Peyer's patch (tissue), 4 donors: ENCODE data around the gene SLC9A7. TPM values are rescaled to one million over a fixed set of nuclear protein-coding genes. Genes with fewer than 3 reads are reported as not detected.

Source experiments
- DNase-seq, 3 donors: peaks; one replicate each; pipeline ENCODE4 v3.0.0-alpha.2; 2017 to 2019
- H3K27ac ChIP-seq, 4 donors: fragments of 200-600 bp; sonication (generic); one replicate each; pipeline ENCODE4 v1.5.1; 2016 to 2019
- H3K27me3 ChIP-seq, 2 donors: fragments of 200-600 bp; sonication (generic); one replicate each; pipeline ENCODE4 v1.5.1; 2019
- H3K36me3 ChIP-seq, 3 donors: fragments of 200-600 bp; sonication (generic); one replicate each; pipeline ENCODE4 v1.5.1; 2016 to 2019
- H3K4me1 ChIP-seq, 4 donors: fragments of 200-600 bp; sonication (generic); one replicate each; pipeline ENCODE4 v1.5.1; 2016 to 2019
- H3K4me3 ChIP-seq, 4 donors: fragments of 200-600 bp; sonication (generic); 1 replicate in 3 of 4; 2 replicates in 1 of 4; pipeline ENCODE4 v1.5.1; 2016 to 2019; ENCODE audit warnings: mild to moderate bottlenecking in 1 of 4
- H3K9me3 ChIP-seq, 4 donors: fragments of 200-600 bp; sonication (generic); one replicate each; pipeline ENCODE4 v1.5.1; 2016 to 2019; ENCODE audit warnings: mild to moderate bottlenecking in 1 of 4
- CTCF ChIP-seq, 6 experiments: fragments of 450-650 bp in 4 of 6; fragments of 200-600 bp in 2 of 6; sonication (generic) in 1 of 6; IDR thresholded peaks; one replicate each; pipeline ENCODE4 v1.5.1; 2017 to 2019; ENCODE audit warnings: antibody characterized with exemption in 6 of 6, mild to moderate bottlenecking in 3 of 6, moderate library complexity in 1 of 6
- POLR2A ChIP-seq, 2 donors: fragments of 450-650 bp; IDR thresholded peaks; one replicate each; pipeline ENCODE4 v1.5.1; 2017; ENCODE audit warnings: antibody characterized with exemption in 2 of 2, mild to moderate bottlenecking in 2 of 2, moderate library complexity in 2 of 2
- total RNA-seq, 4 donors: library from RNA; depleted of rRNA; stranded (reverse); fragments of >200 nt; gene quantifications; one replicate each; pipeline ENCODE4 v1.1.0, GENCODE V29; 2016

Gene SLC9A7
- total RNA-seq, 4 donors from 2014 or later, result 0.35 to 9.1 (median 2.2) TPM

GRCh38 chrX:46584736-46585135, 174.2 kb downstream of the SLC9A7 start:
- H3K27me3 ChIP-seq, result no peaks in the 10 kb centered on the region
- H3K9me3 ChIP-seq, result no peaks in the 10 kb centered on the region
- no peaks in the 10 kb centered on the region for H3K36me3 ChIP-seq
- DNase-seq, result no peak
- no peaks in the 10 kb centered on the region for H3K4me1 ChIP-seq
- H3K4me3 ChIP-seq, result no peak overlapping the region
- H3K27ac ChIP-seq, result no peak overlapping the region
- no peak for TF ChIP-seq POLR2A (IDR thresholded peaks at IDR 0.05)
- no peak for TF ChIP-seq CTCF (IDR thresholded peaks at IDR 0.05)

GRCh38 chrX:46582966-46583365, 176.0 kb downstream of the SLC9A7 start:
- TF ChIP-seq POLR2A (IDR thresholded peaks at IDR 0.05) (no peak), CTCF (IDR thresholded peaks at IDR 0.05) (no peak)
- H3K27me3 ChIP-seq, result no peaks in the 10 kb centered on the region
- peak overlapping the region in 1 of 4 donors; percentile 35 for H3K27ac ChIP-seq
- no peak for DNase-seq
- H3K9me3 ChIP-seq, result no peaks in the 10 kb centered on the region
- no peak overlapping the region for H3K4me3 ChIP-seq
- H3K4me1 ChIP-seq, result no peaks in the 10 kb centered on the region
- no peaks in the 10 kb centered on the region for H3K36me3 ChIP-seq

GRCh38 chrX:46582325-46582724, 176.6 kb downstream of the SLC9A7 start:
- TF ChIP-seq CTCF (IDR thresholded peaks at IDR 0.05), result no peak
- no peak for TF ChIP-seq POLR2A (IDR thresholded peaks at IDR 0.05)
- no peak for DNase-seq
- peak overlapping the region in 1 of 4 donors; percentile 35 for H3K27ac ChIP-seq

GRCh38 chrX:46580613-46581012, 178.3 kb downstream of the SLC9A7 start:
- H3K27ac ChIP-seq, result no peak overlapping the region
- H3K4me3 ChIP-seq, result no peak overlapping the region
- no peaks in the 10 kb centered on the region for H3K27me3 ChIP-seq
- no peak for DNase-seq
- H3K9me3 ChIP-seq, result no peaks in the 10 kb centered on the region
- no peak for TF ChIP-seq POLR2A (IDR thresholded peaks at IDR 0.05)
- TF ChIP-seq CTCF (IDR thresholded peaks at IDR 0.05), result no peak
- no peaks in the 10 kb centered on the region for H3K4me1 ChIP-seq
- H3K36me3 ChIP-seq, result no peaks in the 10 kb centered on the region

More at GRCh38 chrX:46582325-46582724, 176.6 kb downstream of the SLC9A7 start:
- no peaks in the 10 kb centered on the region for H3K27me3 ChIP-seq
- no peaks in the 10 kb centered on the region for H3K36me3 ChIP-seq
- H3K4me3 ChIP-seq, result no peak overlapping the region
- H3K9me3 ChIP-seq, result no peaks in the 10 kb centered on the region
- H3K4me1 ChIP-seq, result no peaks in the 10 kb centered on the region

GRCh38 chrX:46579250-46579649, 179.7 kb downstream of the SLC9A7 start:
- Histone ChIP-seq H3K27ac (no peak overlapping the region), H3K4me1 (peaks cover 0 to 6% (median 0%) of the 10 kb centered on the region in 4 donors), H3K36me3 (no peaks in the 10 kb centered on the region), H3K27me3 (no peaks in the 10 kb centered on the region), H3K9me3 (no peaks in the 10 kb centered on the region), H3K4me3 (no peak overlapping the region)
- DNase-seq, result no peak
- TF ChIP-seq POLR2A (IDR thresholded peaks at IDR 0.05), result no peak
- no peak for TF ChIP-seq CTCF (IDR thresholded peaks at IDR 0.05)
